ENCODE measurements around the gene PTK6.

DNA sequence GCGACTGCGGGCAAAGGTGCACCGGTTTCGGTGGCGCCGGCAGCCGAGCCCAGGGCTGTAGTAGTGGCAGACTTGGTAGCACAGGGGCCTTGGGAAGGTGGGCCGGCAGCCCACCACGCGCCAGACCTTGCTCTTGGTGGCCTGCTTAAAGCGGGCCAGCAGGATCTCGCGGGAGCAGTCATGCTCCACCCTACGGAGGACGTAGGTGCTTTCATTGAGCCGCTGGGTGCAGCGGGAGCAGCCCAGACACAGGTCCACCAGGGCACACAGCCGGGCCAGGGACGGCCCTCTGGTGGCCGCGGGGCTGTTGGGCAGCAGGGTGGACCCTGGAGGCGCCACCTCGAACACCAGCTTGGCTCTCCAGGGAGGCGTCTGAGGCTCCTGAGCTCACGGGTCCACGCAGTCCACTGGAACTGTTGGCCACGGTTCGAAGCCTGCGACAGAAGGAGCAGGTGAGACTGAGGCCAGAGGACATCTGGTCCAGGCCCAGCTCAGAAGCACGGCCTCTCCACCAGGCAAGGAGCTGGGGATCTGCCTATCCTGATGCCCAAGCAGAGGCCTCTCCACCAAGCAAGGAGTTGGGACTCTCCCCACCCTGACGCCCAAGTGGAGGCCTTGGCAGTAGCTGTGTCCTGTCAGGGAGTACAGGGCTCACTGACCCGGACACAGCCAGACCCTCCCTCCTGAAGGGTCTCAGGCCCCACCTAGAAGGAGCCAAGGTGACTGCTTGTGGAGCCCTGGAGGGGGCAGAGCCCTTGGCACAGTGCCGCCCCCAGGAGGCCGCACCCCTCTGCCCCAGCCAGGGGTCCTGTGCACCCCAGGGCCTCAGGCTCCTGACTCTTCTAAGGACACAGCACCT is 35.8 kb upstream of the PTK6 start:
- TF ChIP-seq POLR2A (IDR thresholded peaks at IDR 0.05) = no peak
- TF ChIP-seq, protein P1, sequence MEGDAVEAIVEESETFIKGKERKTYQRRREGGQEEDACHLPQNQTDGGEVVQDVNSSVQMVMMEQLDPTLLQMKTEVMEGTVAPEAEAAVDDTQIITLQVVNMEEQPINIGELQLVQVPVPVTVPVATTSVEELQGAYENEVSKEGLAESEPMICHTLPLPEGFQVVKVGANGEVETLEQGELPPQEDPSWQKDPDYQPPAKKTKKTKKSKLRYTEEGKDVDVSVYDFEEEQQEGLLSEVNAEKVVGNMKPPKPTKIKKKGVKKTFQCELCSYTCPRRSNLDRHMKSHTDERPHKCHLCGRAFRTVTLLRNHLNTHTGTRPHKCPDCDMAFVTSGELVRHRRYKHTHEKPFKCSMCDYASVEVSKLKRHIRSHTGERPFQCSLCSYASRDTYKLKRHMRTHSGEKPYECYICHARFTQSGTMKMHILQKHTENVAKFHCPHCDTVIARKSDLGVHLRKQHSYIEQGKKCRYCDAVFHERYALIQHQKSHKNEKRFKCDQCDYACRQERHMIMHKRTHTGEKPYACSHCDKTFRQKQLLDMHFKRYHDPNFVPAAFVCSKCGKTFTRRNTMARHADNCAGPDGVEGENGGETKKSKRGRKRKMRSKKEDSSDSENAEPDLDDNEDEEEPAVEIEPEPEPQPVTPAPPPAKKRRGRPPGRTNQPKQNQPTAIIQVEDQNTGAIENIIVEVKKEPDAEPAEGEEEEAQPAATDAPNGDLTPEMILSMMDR (IDR thresholded peaks at IDR 0.05) = no peak
